Brain pericyte (primary cell): Measurements from ENCODE around the gene STRA6.
A peak's percentile ranks its signal among the peaks of the same experiment; 100 is the strongest.

ENCODE experiments used
- DNase-seq: peaks from one replicate; pipeline ENCODE4 v3.0.0-alpha.2; 2012; ENCODE audit warnings: low read depth, low spot score

The STRA6 gene

DNA sequence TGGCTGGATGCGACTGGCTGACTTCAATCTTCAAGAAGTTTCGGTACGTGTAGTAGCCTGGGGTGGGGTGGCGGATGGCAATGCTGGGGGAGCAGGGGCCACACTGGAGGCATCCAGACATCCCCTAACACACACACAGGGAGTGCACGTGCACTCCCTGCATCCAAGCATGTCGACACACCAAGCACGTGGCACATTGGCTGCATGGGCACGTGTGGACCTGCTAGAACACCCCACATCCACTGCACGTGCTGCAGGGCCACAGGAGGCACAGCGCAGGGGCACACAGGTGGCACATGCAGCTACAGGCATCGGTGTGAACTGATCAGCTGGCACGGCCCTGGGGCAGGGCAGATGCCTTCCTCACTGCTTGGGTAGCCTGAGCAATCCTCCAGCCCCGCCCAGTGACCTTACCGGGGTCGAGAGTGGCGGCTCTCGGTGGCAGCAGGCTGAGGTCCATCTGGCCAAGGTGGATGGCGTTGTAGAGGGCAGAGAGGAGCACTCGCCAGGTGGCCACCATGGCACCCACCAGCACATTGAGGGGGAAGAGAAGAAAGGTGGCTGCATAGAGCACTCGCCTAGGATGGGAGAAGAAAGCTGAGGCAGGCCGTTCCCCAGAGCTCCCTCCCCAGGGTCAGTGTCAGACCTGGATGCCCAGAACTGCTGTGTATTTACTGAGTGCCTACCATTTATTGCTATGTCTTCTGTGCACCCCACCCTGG is 21.5 kb downstream of the STRA6 start:
- no peak for DNase-seq

DNA sequence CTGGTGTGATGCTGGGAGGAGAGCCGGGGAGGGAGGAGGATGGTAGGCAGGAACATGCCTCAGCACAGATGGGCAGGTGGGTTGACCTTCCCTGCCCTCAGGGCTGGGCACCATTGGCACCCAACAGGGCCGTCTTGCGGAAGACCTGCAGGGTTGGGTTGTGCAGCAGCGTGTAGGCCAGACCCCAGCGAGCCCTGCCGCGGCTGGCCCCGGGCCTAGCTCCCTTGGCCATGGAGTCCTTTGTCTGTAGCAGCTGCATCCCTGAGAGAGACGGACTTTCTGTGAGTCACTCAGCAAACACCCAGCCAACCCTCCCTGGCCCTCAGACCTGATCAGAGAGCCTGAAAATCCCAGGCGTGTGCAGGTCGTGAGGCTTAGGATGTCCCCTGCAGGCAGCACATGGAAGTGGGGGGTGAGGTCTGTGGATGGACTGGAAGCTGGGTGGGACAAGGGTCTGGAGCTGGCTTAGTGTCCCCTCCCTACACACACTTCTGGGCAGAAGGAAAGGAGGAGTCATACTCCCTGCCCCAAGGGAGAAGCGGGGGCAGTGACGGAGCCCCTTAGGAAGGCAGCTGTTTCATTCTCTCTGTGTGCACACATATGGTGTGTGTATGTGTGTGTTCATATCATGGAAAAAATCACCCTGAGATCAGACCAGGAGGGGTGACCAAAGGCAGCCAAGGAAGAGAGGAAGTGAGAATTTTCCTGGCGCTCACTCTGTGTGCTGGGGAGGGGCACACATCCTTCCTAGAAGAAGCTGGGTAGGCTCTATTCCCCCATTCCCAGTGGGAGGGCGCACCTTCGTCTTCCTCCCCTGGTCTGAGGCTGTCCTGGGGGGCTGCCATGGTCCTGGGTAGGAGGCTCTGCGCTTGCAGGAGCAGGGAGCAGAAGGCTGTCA is 22.4 kb downstream of the STRA6 start:
- no peak for DNase-seq

DNA sequence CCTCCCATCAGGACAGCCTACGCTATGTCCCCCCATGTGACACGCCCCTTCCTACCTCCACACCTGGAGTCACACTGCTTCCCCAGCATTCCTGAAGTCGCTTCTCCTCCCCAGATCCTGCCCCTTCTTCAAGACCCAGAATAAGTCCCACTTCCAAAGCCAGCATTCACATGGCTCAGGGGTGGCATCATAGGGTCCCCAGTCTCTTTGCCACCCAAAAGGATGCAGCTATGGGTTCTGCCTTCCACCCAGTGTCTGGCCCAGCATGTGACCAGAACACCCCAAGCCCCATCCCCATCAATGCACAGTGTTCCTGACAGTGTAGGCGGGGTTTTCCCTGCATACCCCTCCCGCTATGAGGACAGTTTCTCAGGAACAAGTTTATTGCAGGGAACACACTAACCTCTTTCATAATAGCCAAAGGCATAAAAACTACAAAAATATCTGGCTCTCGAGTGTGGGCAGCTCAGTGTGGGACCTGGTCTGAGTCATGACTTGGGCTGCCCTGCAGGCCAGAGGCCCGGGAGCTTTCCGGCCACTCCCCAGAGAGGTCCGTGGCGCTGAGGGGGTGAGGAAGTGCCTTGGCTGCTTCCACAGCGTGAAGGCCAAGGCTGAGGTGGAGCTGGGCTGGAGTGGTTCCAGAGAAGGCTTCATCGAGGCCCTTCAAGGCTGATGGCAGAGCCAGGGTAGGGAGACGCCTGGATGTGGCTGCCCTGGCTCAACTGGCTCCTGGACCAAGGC is 23.3 kb downstream of the STRA6 start:
- peak; percentile 82 for DNase-seq

- no peak for DNase-seq
These were observed 24.1 kb downstream of the STRA6 start for GRCh38 chr15:74178326-74179100.

DNA sequence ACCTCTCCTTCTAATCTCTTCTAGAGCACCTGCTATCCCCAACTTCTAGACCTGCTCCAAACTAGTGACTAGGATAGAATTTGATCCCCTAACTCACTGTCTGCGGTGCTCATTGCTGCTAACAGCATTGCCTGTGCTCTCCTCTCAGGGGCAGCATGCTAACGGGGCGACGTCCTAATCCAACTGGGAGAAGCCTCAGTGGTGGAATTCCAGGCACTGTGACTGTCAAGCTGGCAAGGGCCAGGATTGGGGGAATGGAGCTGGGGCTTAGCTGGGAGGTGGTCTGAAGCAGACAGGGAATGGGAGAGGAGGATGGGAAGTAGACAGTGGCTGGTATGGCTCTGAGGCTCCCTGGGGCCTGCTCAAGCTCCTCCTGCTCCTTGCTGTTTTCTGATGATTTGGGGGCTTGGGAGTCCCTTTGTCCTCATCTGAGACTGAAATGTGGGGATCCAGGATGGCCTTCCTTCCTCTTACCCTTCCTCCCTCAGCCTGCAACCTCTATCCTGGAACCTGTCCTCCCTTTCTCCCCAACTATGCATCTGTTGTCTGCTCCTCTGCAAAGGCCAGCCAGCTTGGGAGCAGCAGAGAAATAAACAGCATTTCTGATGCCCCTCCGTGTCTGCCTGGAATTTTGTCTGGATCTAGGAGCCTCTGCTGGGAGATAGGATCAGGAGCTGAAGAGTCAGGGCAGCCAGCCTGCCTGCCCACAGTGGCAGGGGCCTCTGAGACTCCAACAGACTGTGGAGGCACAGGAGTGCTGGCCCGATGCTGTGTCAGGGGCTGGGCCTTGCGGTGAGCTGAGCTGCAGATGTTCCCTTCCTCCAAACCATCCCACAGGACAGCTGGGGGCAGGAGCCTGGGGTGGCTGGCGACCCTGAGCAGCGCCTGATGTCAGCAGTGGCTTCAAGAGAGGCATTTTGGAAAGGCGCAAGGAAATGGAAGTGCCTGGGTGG is 26.0 kb downstream of the STRA6 start:
- no peak for DNase-seq

DNA sequence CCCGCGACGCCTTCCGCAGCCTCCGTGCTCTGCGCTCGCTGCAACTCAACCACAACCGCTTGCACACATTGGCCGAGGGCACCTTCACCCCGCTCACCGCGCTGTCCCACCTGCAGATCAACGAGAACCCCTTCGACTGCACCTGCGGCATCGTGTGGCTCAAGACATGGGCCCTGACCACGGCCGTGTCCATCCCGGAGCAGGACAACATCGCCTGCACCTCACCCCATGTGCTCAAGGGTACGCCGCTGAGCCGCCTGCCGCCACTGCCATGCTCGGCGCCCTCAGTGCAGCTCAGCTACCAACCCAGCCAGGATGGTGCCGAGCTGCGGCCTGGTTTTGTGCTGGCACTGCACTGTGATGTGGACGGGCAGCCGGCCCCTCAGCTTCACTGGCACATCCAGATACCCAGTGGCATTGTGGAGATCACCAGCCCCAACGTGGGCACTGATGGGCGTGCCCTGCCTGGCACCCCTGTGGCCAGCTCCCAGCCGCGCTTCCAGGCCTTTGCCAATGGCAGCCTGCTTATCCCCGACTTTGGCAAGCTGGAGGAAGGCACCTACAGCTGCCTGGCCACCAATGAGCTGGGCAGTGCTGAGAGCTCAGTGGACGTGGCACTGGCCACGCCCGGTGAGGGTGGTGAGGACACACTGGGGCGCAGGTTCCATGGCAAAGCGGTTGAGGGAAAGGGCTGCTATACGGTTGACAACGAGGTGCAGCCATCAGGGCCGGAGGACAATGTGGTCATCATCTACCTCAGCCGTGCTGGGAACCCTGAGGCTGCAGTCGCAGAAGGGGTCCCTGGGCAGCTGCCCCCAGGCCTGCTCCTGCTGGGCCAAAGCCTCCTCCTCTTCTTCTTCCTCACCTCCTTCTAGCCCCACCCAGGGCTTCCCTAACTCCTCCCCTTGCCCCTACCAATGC is 27.1 kb downstream of the STRA6 start:
- no peak for DNase-seq

- DNase-seq = no peak
These were observed 27.7 kb downstream of the STRA6 start for GRCh38 chr15:74174958-74175253.

- DNase-seq = peak; percentile 87
These were observed 28.2 kb downstream of the STRA6 start for GRCh38 chr15:74174219-74174957.

- peak; percentile 43 for DNase-seq
These were observed 29.0 kb downstream of the STRA6 start, which contains the start of gene ISLR for GRCh38 chr15:74173380-74174218. Gene ISLR, plus strand, starts transcription at chr15:74173710. Its CDS starts 1,149 bp downstream, at chr15:74174859.

GRCh38 chr15:74172701-74173379 is 29.7 kb downstream of the STRA6 start:
- peak; percentile 81 for DNase-seq

DNA sequence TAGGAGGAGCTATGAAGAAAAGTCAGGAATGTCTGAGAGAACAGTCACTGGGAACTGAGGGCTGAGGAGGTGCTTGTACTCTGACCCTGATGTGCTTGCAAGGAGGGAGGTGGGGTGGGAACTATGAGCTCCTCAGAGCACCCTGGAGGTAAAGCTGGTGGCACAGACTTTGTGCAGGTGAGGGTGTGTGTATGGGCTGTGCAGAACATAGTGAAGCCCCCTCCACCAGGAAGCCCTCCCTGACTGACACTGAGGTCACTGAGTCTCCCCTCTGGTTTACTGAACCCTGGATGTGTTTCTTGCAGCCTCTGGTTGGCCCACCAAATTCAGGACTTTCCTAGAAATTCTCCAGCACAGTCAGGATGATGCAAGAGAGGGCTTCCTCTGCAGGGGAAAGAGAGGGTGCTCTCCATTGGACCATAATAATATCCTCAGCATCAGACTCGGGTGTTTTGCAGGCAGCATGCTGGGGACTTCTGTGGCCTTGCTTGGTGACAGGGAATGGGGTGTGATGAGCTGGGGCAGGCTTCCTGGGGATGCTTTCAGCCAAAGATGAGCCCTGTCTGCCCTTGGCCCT is 30.5 kb downstream of the STRA6 start:
- DNase-seq = no peak

GRCh38 chr15:74170875-74171578 is 31.6 kb downstream of the STRA6 start:
- no peak for DNase-seq

GRCh38 chr15:74170071-74170844 is 32.3 kb downstream of the STRA6 start:
- DNase-seq = no peak

DNA sequence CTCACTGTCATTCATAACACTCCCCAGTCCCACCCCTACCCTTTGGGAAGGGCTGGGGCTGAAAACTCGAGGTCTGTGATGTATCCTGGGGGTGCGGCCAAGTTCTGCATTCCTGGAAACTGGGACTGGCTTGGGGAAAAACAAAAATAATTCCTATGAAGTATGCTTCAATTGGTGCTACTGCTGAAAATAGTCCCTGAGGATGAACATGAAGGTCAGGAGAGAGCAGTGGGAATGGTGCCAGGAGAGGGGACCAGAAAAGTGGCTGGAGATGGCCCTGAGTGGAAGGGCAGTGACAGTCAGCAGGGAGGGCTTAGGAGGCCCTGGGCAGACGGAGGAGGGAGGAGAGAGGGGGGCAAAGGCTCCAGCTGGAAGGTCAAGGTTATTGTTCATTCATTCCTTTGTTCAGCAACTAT is 33.9 kb downstream of the STRA6 start:
- no peak for DNase-seq

DNA sequence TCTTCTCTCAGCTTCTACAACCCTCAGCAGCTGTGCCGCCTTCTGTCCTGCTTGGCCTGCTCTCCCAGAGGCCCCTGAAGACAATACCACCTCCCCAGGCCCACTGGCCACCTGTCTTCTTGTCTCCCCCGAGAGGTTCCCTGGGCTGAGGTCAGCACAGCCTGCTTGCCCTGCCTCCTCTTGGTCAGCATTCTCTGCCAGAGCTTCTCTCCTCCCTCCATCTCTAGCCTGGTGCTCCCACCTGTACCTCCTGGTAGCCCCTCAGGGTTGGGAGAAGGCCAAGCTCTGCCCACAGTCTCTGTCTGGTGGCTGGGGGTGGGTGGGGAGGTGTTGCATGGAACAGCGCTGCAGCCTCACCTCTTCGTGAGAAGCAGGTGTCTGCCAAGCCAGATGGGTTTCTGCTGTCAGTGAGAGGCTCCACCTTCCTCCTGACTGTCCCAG is 34.7 kb downstream of the STRA6 start:
- no peak for DNase-seq
